Effector memory CD4-positive, alpha-beta T cell (primary cell): ENCODE data around the gene GLB1L.

ENCODE experiments used
- DNase-seq, 3 donors: peaks; one replicate each; pipeline ENCODE4 v3.0.0-alpha.2; 2020
- H3K27ac ChIP-seq: 2 replicates; pipeline ENCODE4 v1.7.0; 2013; ENCODE audit warnings: mild to moderate bottlenecking, low read length, moderate library complexity; ENCODE audit not compliant: insufficient read depth, poor library complexity, severe bottlenecking
- H3K27me3 ChIP-seq: replicated peaks from 2 replicates; pipeline ENCODE4 v1.7.0; 2013; ENCODE audit warnings: mild to moderate bottlenecking, low read length; ENCODE audit not compliant: insufficient read depth, control insufficient read depth, poor library complexity, severe bottlenecking
- H3K36me3 ChIP-seq: 2 replicates; pipeline ENCODE4 v1.7.0; 2013; ENCODE audit warnings: mild to moderate bottlenecking, low read length, moderate library complexity; ENCODE audit not compliant: control insufficient read depth, insufficient read depth
- H3K4me1 ChIP-seq: 2 replicates; pipeline ENCODE4 v1.7.0; 2013; ENCODE audit warnings: low read length, mild to moderate bottlenecking; ENCODE audit not compliant: control insufficient read depth, insufficient read depth, poor library complexity, severe bottlenecking
- H3K4me3 ChIP-seq: 2 replicates; pipeline ENCODE4 v1.7.0; 2013; ENCODE audit warnings: low read length, low read depth, mild to moderate bottlenecking; ENCODE audit not compliant: insufficient read depth, poor library complexity, severe bottlenecking
- H3K9me3 ChIP-seq: 2 replicates; pipeline ENCODE4 v1.7.0; 2013; ENCODE audit warnings: mild to moderate bottlenecking, low read length, moderate library complexity; ENCODE audit not compliant: control insufficient read depth

The GLB1L gene

DNA sequence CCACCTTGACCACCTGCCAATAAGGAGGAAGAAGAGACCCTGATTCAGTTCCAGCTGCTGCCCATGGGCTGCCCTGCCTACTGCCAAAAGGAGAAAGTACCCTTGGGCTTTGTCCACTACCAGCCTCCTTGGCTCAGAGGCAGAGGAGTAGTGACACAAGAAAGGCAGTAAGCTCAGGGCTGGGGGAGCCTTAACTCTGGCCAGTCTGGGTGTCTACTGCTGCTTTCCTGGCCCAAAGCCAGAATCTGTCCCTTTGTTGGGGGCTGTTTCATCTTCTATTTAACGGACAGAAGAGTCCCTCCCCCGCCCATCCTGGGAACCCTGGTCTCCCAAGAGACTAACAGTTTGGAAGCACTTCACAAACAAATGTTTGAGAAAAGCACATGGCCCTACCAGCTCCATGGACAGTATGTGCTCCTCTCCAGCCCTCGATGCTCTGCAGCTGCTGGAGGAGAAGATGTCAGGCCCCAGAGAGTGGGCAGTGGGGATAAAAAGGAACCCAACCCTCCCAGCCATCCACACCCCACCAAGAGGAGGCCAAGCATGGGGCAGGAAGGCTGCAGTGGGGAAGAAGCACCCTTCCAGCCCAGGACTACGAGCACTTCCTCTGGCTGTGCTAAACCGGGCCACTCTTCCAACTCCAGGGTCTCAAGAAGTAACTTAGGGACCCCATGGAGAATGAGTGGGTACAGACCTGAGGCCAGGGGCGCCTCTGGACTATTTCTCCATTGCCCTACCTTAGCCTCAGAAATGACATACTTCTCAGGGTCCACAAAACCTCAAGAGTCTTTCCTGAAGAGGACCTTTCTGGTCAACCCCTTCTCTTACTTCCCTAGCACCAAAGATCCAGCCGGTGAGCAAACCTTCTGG lies 17.0 kb downstream of the GLB1L start:
- no peaks in the 10 kb centered on the region for H3K27me3 ChIP-seq
- no peaks in the 10 kb centered on the region for H3K9me3 ChIP-seq
- peak overlapping the region; percentile 93 for H3K27ac ChIP-seq
- peak overlapping the region; percentile 80 for H3K4me3 ChIP-seq
- no peak for DNase-seq
- H3K4me1 ChIP-seq = peaks cover 13% of the 10 kb centered on the region
- H3K36me3 ChIP-seq = peaks cover 53% of the 10 kb centered on the region

DNA sequence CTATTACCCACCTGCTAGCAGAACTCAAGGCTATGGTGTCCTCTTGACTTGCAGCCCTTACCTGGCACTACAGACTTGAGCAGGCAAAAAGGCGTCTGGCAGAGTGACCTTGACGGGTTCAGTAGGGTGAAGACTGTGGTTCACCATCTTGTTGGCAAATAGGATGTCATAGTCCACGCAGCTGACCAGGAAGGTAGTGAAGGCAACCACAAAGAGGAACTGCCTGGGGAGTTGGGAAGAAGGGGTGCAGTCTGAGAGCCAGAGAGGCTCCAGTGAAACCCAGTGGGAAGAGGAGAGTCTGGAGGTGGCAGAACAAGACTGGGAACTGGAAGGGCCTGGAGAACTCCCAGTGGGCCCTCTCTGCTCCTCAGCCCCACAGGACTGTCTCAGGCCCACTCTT lies 19.9 kb downstream of the GLB1L start:
- no peak overlapping the region for H3K27ac ChIP-seq
- peaks cover 58% of the 10 kb centered on the region for H3K36me3 ChIP-seq
- peaks cover 13% of the 10 kb centered on the region for H3K4me1 ChIP-seq
- no peaks in the 10 kb centered on the region for H3K9me3 ChIP-seq
- H3K27me3 ChIP-seq = no peaks in the 10 kb centered on the region
- no peak overlapping the region for H3K4me3 ChIP-seq
- DNase-seq = no peak

DNA sequence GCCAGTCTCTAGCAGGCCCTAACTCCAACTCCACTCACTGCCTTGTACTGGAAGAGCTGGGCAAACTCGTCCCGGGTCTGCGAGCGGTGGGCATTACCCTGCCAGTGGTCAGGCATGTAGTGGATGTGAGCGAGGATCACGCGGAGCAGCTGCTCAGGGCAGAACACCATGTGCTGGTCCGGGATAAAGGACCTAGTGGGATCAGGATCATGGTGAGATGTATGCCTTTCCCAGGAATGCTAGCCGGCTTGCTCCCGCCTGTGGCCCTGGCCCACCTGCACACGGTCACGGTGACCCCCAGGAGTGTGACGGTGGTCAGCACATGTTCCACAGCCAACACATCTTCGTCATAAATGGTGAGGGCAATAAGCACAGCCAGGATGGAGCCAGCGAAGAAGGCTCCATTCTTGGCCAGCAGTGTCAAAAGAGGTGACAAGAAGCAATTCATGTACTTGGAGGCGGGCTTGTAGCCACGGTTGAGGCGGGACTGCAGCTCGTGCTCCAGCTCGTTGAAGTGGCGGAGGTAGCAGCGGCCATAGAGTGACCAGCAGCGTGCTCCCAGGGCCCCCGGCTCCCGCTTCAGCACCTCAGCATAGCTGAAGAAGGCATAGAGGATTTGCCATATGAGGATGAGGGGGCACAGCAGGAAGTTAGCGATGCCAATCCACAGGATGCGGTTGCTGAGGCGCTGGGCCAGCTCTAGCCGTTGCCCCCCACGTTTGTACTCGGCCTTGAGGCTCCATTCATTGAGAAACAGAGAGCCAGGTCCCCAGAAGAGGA lies 21.2 kb downstream of the GLB1L start:
- no peak overlapping the region for H3K27ac ChIP-seq
- peaks cover 58% of the 10 kb centered on the region for H3K36me3 ChIP-seq
- H3K4me3 ChIP-seq = no peak overlapping the region
- DNase-seq = no peak
- peaks cover 18% of the 10 kb centered on the region for H3K4me1 ChIP-seq
- no peaks in the 10 kb centered on the region for H3K27me3 ChIP-seq
- no peaks in the 10 kb centered on the region for H3K9me3 ChIP-seq

DNA sequence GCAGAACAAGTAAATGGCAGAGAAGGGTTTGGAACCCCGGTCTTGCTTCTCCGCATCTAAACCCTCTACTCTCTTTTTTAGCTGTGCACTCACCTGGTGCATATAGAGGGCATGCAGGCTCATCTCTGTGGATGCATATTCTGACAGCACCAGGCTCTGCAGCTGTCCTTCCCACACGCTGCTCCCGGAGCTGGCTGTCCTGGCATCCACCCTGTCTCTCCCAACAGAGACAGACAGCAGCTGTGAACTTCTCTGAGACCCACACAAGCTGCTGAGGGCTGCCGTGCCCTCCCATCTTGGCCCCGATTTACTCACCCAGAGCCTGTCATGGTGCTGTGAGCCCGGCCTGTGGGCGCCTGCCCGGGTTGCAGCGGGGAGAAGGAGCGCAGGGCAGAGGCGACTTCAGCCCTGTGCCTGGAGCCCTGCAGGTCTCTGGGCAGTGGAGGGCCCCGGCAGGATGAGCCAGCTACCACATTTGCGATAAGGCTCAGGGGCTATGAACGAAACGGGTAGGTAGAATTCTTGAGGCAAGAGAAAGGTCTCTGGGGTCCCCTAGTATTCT lies 23.2 kb downstream of the GLB1L start:
- Histone ChIP-seq H3K36me3 (peaks cover 56% of the 10 kb centered on the region), H3K27ac (no peak overlapping the region), H3K9me3 (no peaks in the 10 kb centered on the region), H3K4me1 (peaks cover 17% of the 10 kb centered on the region), H3K4me3 (no peak overlapping the region), H3K27me3 (no peaks in the 10 kb centered on the region)
- DNase-seq = no peak

- no peaks in the 10 kb centered on the region for H3K27me3 ChIP-seq
- H3K36me3 ChIP-seq = peaks cover 47% of the 10 kb centered on the region
- H3K27ac ChIP-seq = no peak overlapping the region
- no peaks in the 10 kb centered on the region for H3K9me3 ChIP-seq
- peaks cover 17% of the 10 kb centered on the region for H3K4me1 ChIP-seq
- DNase-seq = no peak
- no peak overlapping the region for H3K4me3 ChIP-seq
Measured at GRCh38 chr2:219220652-219221402, 24.4 kb downstream of the GLB1L start.

DNA sequence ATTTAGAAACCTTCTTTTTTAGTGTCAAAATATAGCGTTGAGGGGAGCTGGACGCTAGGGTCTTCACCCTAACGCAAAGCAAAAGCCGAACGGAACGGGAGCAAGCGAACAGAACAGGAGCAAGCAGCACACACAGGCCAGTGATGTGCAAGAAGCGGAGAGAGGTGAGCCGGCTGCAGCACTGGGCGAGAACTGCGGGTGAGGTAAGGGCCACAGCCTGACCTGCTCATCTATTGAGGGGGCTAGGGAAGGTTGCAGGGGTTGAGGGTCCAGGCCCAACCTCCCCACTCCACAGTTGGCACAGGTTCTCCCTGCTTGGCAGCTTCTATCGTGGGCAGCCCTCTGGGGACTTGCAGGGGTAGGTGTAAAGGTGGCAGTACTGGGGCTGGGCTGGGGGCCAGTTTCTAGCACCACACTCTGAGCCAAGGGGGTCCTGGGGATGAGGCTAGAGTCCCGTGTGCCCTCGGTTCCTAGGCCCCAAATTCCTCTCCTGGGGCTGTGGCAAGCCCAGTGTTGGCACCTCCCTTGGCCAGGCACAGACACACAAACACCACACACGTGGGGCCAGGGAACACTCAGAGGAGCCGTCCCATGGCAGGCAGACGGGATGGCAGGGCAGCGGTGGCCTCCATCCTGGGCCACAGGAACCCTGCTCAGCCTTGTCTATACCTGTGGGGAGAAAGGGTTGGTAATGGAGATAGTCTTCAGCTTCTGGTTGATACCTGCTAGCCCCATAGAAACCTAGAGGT lies 25.3 kb downstream of the GLB1L start:
- Histone ChIP-seq H3K4me3 (no peak overlapping the region), H3K36me3 (peaks cover 38% of the 10 kb centered on the region), H3K27me3 (no peaks in the 10 kb centered on the region), H3K4me1 (peaks cover 17% of the 10 kb centered on the region), H3K9me3 (no peaks in the 10 kb centered on the region), H3K27ac (no peak overlapping the region)
- DNase-seq = no peak

DNA sequence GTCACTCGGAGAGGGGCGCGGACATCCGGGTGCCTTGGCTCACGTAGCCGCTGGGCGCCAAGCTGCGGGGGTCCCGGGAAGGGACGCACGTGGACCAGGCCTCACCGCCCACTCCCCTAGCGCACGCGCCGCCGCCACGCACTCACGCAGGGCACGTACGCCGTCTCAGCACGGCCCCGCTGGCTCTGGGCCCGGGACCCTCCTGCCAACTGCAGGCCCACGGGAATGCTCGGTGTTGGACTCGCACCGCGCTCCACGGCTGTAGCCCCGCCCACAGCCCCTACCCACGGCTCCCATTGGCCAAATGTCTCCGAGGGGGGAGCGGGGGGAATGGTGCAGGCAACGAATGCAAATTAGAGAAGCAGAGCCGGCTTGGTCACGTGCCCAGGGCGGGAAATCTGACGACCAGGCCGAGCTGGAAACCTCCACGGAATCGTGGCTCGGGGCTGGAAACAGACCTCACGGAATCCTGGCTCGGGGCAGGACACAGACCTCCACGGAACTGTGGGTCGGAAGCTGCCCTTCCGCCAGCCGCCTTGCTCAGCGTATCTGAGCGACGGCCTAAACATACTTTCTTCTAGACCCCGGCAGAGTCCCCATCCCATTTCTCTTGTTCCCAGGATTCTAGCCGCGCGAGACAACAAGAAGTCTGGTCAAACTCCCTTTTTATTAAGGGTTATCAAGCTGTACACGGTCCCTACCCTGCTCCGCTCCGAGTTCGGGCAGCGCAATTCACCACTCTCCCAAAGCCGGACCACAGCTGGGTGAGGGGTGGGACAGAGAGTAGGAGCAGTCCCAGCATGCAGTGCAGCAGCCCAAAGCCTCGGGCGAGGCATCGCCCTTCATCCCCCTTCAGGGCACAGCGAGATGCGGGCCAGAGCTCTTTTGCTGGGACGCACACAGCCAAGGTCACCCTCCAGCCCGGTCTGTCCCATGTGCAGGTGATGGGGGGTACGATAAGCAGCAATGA lies 26.2 kb downstream of the GLB1L start, which contains the start of gene ABCB6:
ABCB6 (minus strand) TSS at position 227 of the 970 bp plus-strand sequence. CDS start 285 bp downstream, outside the sequence.
- DNase-seq = peak; percentile 74 to 85 (median 85)
- H3K9me3 ChIP-seq = no peaks in the 10 kb centered on the region
- peak within 1 kb of the TSS; percentile 51 for H3K27ac ChIP-seq
- H3K36me3 ChIP-seq = peaks cover 33% of the 10 kb centered on the region
- no peaks in the 10 kb centered on the region for H3K27me3 ChIP-seq
- H3K4me1 ChIP-seq = peaks cover 17% of the 10 kb centered on the region
- peak within 1 kb of the TSS; percentile 73 for H3K4me3 ChIP-seq

DNA sequence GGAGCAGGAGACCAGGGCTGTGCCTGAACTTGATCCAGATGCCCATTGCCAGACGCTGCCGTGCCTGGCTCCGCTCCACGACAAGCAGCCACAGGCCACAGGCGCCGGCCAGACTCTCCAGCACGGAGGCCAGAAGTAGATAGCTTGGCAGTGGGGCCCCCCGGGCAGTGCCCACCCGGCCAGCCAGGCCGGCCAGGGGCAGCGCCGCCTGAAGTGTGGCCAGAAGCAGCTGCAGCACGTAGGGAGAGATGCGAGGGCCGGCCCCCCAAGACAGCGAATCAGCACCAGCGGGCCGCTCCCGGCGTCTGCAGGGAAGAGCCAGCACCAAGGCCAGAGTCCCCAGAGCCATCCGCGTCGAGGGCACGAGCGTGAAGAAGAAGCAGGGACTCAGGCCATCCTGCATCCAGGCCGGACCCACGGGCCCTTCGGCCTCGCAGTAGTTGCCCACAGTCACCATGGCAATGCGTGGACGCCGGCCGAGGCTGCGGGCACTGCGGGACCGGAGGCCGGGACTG lies 27.0 kb downstream of the GLB1L start:
- no peaks in the 10 kb centered on the region for H3K9me3 ChIP-seq
- no peak for DNase-seq
- peaks cover 25% of the 10 kb centered on the region for H3K36me3 ChIP-seq
- peak overlapping the region; percentile 73 for H3K4me3 ChIP-seq
- H3K27me3 ChIP-seq = no peaks in the 10 kb centered on the region
- H3K27ac ChIP-seq = peak overlapping the region; percentile 51
- H3K4me1 ChIP-seq = peaks cover 17% of the 10 kb centered on the region
